HepG2 (cell line): ENCODE results near the gene SUSD4. TPM values are rescaled to one million over a fixed set of nuclear protein-coding genes. Genes with fewer than 3 reads are reported as not detected.

ENCODE experiments used
- ATAC-seq: fragments of 200-7000 bp; cut with Tn5 transposase; 3 replicates; pipeline ENCODE4 v1.9.1; 2020; ENCODE audit warnings: mild to moderate bottlenecking, moderate library complexity
- BruUV-seq: library from RNA; stranded (reverse); fragments of 400-500 nt; replicated peaks from 2 replicates; lab custom pipeline; 2021; lab: Mats Ljungman, UMichigan
- CTCF ChIA-PET: fragments of 300-600 bp; formaldehyde crosslinking; extraction: SDS; loops from one replicate; lab custom pipeline; 2021; ENCODE audit warnings: low total read pairs, inconsistent platforms, low intra/inter-chr PET ratio; lab: Yijun Ruan, JAX
- POLR2A ChIA-PET: fragments of 350-600 bp; sonication (Branson Sonifier 250); formaldehyde crosslinking; loops from one replicate; lab custom pipeline; 2020; ENCODE audit warnings: antibody characterized with exemption, inconsistent platforms; lab: Yijun Ruan, JAX
- DNase-seq: peaks from one replicate; pipeline ENCODE4 v3.0.0-alpha.2; 2015; ENCODE audit warnings: low spot score
- FAIRE-seq: peaks from 3 replicates; lab custom pipeline; 2011; peaks lifted over from hg19 to GRCh38; lab: Jason Lieb, UNC
- H2AFZ ChIP-seq: one replicate; pipeline ENCODE4 v1.6.1; 2011; ENCODE audit warnings: low read length, inconsistent platforms
- H3K27ac ChIP-seq: fragments of 300-600 bp; 3 replicates; pipeline ENCODE4 v1.8.0; 2011; ENCODE audit warnings: mixed run types, mild to moderate bottlenecking, mixed read lengths, low read length, inconsistent platforms; ENCODE audit not compliant: insufficient read depth; ENCODE audit errors: extremely low read length
- H3K27me3 ChIP-seq, 2 experiments: fragments of 200-600 bp in 1 of 2; 2 replicates in 1 of 2; 3 replicates in 1 of 2; pipeline versions ENCODE4 v1.6.0 to v1.8.0; 2011; ENCODE audit warnings: low read length in 2 of 2, mild to moderate bottlenecking in 2 of 2, moderate library complexity in 2 of 2, inconsistent platforms in 1 of 2; ENCODE audit not compliant: insufficient read depth in 2 of 2, control insufficient read depth in 1 of 2
- H3K36me3 ChIP-seq, 2 experiments: fragments of 200-600 bp in 1 of 2; replicated peaks in 1 of 2; 2 replicates in 1 of 2; 3 replicates in 1 of 2; pipeline versions ENCODE4 v1.5.1 to v1.8.0; 2011; ENCODE audit warnings: low read length in 2 of 2, inconsistent platforms in 1 of 2; ENCODE audit not compliant: insufficient read depth in 2 of 2, control insufficient read depth in 1 of 2
- H3K4me1 ChIP-seq: 2 replicates; pipeline ENCODE4 v1.5.1; 2012; ENCODE audit warnings: low read length, inconsistent platforms; ENCODE audit not compliant: insufficient read depth
- H3K4me2 ChIP-seq: 2 replicates; pipeline ENCODE4 v1.6.0; 2011; ENCODE audit warnings: low read depth, low read length, inconsistent platforms
- H3K4me3 ChIP-seq, 3 experiments: fragments of 200-600 bp in 1 of 3; sonication (generic), shearing (Covaris generic) in 1 of 3; replicated peaks in 1 of 3; 2 replicates each; pipeline ENCODE4 v1.5.1; 2011 to 2016; ENCODE audit warnings: low read length in 3 of 3, inconsistent platforms in 2 of 3, low read depth in 2 of 3, mild to moderate bottlenecking in 2 of 3, control low read depth in 1 of 3, mixed read lengths in 1 of 3; ENCODE audit not compliant: insufficient read depth in 1 of 3
- H3K79me2 ChIP-seq: one replicate; pipeline ENCODE4 v1.6.1; 2011; ENCODE audit warnings: low read length, inconsistent platforms; ENCODE audit not compliant: insufficient read depth
- H3K9ac ChIP-seq: 2 replicates; pipeline ENCODE4 v1.6.0; 2011; ENCODE audit warnings: mild to moderate bottlenecking, low read depth, low read length, inconsistent platforms; ENCODE audit not compliant: insufficient read depth
- H3K9me3 ChIP-seq: 2 replicates; pipeline ENCODE4 v1.5.1; 2012; ENCODE audit warnings: mild to moderate bottlenecking, low read length
- H4K20me1 ChIP-seq: 2 replicates; pipeline ENCODE4 v1.6.0; 2011; ENCODE audit warnings: inconsistent platforms, mild to moderate bottlenecking, low read length, moderate library complexity; ENCODE audit not compliant: insufficient read depth
- GTF3A ChIP-seq: sonication (generic); formaldehyde crosslinking; conservative IDR thresholded peaks from 2 replicates; pipeline ENCODE4 v1.4.0; 2020; ENCODE audit warnings: mild to moderate bottlenecking, missing genetic modification reagents
- IKZF5 ChIP-seq: IDR thresholded peaks from 2 replicates; pipeline ENCODE4 v1.6.1; 2018; ENCODE audit warnings: missing genetic modification reagents, mild to moderate bottlenecking, missing compliant biosample characterization
- SMARCC2 ChIP-seq: fragments of 450-650 bp; IDR thresholded peaks from 2 replicates; pipeline ENCODE4 v1.6.1; 2017; ENCODE audit warnings: antibody characterized with exemption, mild to moderate bottlenecking
- TEAD2 ChIP-seq: sonication (generic); formaldehyde crosslinking; IDR thresholded peaks from 2 replicates; pipeline ENCODE4 v1.9.0; 2021; ENCODE audit warnings: missing genetic modification reagents
- ZFYVE20 ChIP-seq: sonication (generic); formaldehyde crosslinking; IDR thresholded peaks from 2 replicates; pipeline ENCODE4 v1.8.0; 2023; ENCODE audit warnings: low read depth, mild to moderate bottlenecking, moderate library complexity, missing genetic modification reagents, borderline replicate concordance
- ZNF790 ChIP-seq: sonication (generic); formaldehyde crosslinking; IDR thresholded peaks from 2 replicates; pipeline ENCODE4 v1.8.0; 2022; ENCODE audit warnings: missing genetic modification reagents, mild to moderate bottlenecking, borderline replicate concordance
- WGBS: methylation state at CpG from one replicate; pipeline ENCODE4 v1.1.6; 2017; ENCODE audit warnings: low lambda C conversion rate; 5-methylcytosine and 5-hydroxymethylcytosine counted together
- in situ Hi-C: cut with HindIII; loops from 2 replicates; pipeline ENCODE4 v1.10.0; 2017; ENCODE audit warnings: low pct_unique_long_range_greater_than_20kb; ENCODE audit not compliant: extremely low pct_ligation_motif_present
- intact Hi-C: fragments of 100-400 bp; cut with micrococcal nuclease; formaldehyde crosslinking; loops from one replicate; pipeline ENCODE4 v1.10.0; 2022; ENCODE audit not compliant: unreplicated experiment
- polyA plus RNA-seq, 8 experiments: library from polyadenylated mRNA; depleted of rRNA in 3 of 8; stranded (reverse) in 7 of 8; unstranded in 1 of 8; fragments of >200 nt; fragmentation: Illumina TruSeq in 4 of 8; extraction: Trizol in 4 of 8; gene quantifications; 2 replicates each; pipeline versions ENCODE4 v1.2.1 to v1.2.3, GENCODE V29; 2011 to 2016; ENCODE audit warnings: low read depth in 4 of 8, missing spikeins in 1 of 8, mixed read lengths in 1 of 8; ENCODE audit not compliant: insufficient read depth in 1 of 8
- total RNA-seq, 5 experiments: library from RNA; depleted of rRNA; stranded (reverse); fragments of >200 nt; fragmentation: Illumina TruSeq; extraction: Trizol; gene quantifications; 2 replicates each; pipeline ENCODE4 v1.2.3, GENCODE V29; 2016; ENCODE audit warnings: low read depth in 1 of 5
- TF ChIP-seq, protein P1 (sequence below): sonication (generic); formaldehyde crosslinking; IDR thresholded peaks from 2 replicates; pipeline ENCODE4 v1.4.0; 2020; ENCODE audit warnings: mild to moderate bottlenecking, missing genetic modification reagents
- TF ChIP-seq, protein P2 (sequence below): sonication (generic); formaldehyde crosslinking; IDR thresholded peaks from 2 replicates; pipeline ENCODE4 v1.5.1; 2020; ENCODE audit warnings: missing genetic modification reagents, mild to moderate bottlenecking, borderline replicate concordance
- TF ChIP-seq, protein P3 (sequence below): IDR thresholded peaks from 2 replicates; pipeline ENCODE4 v1.6.1; 2016; ENCODE audit warnings: missing genetic modification reagents, missing compliant biosample characterization

The SUSD4 gene
- total and polyA plus RNA-seq, 2 of the 13 experiments (the other 11 are each of a cell fraction or from before 2014, with no cell fraction given), result not detected

DNA sequence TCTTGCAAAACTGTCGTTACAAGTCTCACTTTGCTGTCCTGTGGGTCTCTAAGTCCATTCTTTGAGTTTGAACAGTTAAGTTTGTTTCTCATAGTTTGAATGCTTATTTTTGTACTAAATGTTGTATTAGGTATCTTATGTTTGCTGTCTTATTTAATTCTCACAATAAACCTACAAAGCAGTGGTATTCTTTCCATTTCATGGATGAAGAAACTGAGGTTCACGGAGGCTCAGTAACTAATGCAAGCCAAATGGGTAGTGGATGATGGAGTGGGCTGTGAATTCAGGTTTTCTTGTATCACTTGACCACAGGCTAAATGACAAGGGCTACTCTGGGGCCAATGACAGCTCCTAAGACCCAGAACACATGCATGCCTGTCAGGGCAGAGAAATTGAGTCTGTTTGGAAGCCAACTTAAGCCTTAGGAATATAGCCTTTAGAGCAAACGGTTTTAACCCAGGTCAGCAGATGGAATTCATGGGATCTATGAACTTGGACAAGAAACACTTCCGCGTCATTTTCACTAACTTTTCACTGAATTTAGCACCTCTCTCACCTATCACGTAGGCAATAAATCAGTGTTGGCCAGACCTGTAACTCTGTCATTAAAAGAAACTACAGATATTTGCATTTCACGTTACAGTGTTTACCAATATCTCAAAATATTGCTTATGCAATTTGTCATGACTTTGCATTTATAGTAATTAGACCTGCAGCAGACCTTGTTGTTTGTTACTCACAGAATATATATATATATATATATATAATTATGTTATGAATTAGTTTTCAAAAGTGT, 153.8 kb downstream of the SUSD4 start (continued):
- TF ChIP-seq ZNF790 (CRISPR knock-in tag), result no peak
- TF ChIP-seq IKZF5 (CRISPR knock-in tag), result no peak
- TF ChIP-seq, all 625 proteins: peak for 0

DNA sequence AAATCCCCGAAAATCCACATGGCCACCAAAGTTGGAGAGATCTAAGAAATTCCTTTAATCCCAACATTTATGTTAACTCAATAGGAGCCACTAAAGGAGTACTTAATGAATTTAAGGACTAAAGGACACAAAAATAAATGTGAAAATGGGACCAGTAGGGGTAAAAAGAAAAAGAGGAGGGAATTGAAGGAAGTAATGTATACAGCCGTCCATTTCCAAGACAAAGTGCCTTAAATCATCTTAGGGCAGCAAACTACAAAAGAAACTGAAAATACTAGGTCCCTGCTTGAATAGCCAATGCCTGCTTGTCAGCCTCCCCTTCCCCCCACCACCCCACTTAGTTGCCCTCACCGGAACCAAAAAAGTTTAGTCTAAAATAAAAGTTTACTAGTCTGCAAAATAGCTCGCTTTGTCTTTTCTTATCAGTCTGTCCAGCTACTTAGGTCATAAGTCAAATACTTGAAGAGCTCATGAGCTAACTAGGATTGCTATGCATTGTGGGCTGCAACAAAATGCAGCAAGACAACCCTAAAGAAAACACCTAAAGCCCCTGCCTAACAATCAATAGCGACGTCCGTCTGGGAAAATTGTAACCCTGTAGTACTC, 154.6 kb downstream of the SUSD4 start:
- FAIRE-seq, result no peak
- H3K27ac ChIP-seq, result no peak overlapping the region
- ChIA-PET CTCF (no interaction called here), POLR2A (no interaction called here)
- no peaks in the 10 kb centered on the region for H3K36me3 ChIP-seq
- in situ Hi-C loops (no loop called here), intact Hi-C loops (no loop called here)
- H3K27me3 ChIP-seq, result peaks cover 0 to 4% of the 10 kb centered on the region in 2 experiments; a peak in 2 of 5 replicates
- no peak overlapping the region for H3K4me3 ChIP-seq
- H3K4me2 ChIP-seq, result no peak overlapping the region
- DNase-seq, result no peak
- no peaks in the 10 kb centered on the region for H3K4me1 ChIP-seq
- H3K9ac ChIP-seq, result no peak overlapping the region
- no peak for ATAC-seq
- WGBS, result 23% methylated on average over 7 of the region's 7 CpGs
- TF ChIP-seq SMARCC2 (no peak), GTF3A (CRISPR knock-in tag) (no peak), TEAD2 (no peak), ZFYVE20 (no peak)
- TF ChIP-seq, protein P1, sequence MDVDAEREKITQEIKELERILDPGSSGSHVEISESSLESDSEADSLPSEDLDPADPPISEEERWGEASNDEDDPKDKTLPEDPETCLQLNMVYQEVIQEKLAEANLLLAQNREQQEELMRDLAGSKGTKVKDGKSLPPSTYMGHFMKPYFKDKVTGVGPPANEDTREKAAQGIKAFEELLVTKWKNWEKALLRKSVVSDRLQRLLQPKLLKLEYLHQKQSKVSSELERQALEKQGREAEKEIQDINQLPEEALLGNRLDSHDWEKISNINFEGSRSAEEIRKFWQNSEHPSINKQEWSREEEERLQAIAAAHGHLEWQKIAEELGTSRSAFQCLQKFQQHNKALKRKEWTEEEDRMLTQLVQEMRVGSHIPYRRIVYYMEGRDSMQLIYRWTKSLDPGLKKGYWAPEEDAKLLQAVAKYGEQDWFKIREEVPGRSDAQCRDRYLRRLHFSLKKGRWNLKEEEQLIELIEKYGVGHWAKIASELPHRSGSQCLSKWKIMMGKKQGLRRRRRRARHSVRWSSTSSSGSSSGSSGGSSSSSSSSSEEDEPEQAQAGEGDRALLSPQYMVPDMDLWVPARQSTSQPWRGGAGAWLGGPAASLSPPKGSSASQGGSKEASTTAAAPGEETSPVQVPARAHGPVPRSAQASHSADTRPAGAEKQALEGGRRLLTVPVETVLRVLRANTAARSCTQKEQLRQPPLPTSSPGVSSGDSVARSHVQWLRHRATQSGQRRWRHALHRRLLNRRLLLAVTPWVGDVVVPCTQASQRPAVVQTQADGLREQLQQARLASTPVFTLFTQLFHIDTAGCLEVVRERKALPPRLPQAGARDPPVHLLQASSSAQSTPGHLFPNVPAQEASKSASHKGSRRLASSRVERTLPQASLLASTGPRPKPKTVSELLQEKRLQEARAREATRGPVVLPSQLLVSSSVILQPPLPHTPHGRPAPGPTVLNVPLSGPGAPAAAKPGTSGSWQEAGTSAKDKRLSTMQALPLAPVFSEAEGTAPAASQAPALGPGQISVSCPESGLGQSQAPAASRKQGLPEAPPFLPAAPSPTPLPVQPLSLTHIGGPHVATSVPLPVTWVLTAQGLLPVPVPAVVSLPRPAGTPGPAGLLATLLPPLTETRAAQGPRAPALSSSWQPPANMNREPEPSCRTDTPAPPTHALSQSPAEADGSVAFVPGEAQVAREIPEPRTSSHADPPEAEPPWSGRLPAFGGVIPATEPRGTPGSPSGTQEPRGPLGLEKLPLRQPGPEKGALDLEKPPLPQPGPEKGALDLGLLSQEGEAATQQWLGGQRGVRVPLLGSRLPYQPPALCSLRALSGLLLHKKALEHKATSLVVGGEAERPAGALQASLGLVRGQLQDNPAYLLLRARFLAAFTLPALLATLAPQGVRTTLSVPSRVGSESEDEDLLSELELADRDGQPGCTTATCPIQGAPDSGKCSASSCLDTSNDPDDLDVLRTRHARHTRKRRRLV (CRISPR knock-in tag), result no peak
- TF ChIP-seq, protein P2, sequence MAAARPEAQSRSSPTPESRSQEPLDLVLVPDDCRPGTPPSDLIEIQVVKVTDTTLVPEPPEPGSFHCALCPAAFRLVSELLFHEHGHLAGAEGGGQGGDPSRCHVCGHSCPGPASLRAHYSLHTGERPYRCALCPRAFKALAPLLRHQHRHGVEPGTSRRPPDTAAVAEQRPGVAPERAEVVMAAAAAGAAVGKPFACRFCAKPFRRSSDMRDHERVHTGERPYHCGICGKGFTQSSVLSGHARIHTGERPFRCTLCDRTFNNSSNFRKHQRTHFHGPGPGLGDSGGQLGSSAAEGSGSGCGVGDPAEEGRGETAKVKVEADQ (CRISPR knock-in tag), result no peak
- TF ChIP-seq, protein P3, sequence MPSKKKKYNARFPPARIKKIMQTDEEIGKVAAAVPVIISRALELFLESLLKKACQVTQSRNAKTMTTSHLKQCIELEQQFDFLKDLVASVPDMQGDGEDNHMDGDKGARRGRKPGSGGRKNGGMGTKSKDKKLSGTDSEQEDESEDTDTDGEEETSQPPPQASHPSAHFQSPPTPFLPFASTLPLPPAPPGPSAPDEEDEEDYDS (CRISPR knock-in tag), result no peak
- H2AFZ ChIP-seq, result no peak overlapping the region
- no peaks in the 10 kb centered on the region for H3K79me2 ChIP-seq
- H4K20me1 ChIP-seq, result no peaks in the 10 kb centered on the region
- no peaks in the 10 kb centered on the region for H3K9me3 ChIP-seq
- no TSS peak for BruUV-seq
